HepG2 (cell line): ENCODE measurements around the gene DGCR6L. TPM values are rescaled to one million over a fixed set of nuclear protein-coding genes. Genes with fewer than 3 reads are reported as not detected.

Experiments used
- ATAC-seq: fragments of 200-7000 bp; cut with Tn5 transposase; 3 replicates; pipeline ENCODE4 v1.9.1; 2020; ENCODE audit warnings: mild to moderate bottlenecking, moderate library complexity
- BruUV-seq: library from RNA; stranded (reverse); fragments of 400-500 nt; replicated peaks from 2 replicates; lab custom pipeline; 2021; lab: Mats Ljungman, UMichigan
- CTCF ChIA-PET: fragments of 300-600 bp; formaldehyde crosslinking; extraction: SDS; loops from one replicate; lab custom pipeline; 2021; ENCODE audit warnings: low total read pairs, inconsistent platforms, low intra/inter-chr PET ratio; lab: Yijun Ruan, JAX
- POLR2A ChIA-PET: fragments of 350-600 bp; sonication (Branson Sonifier 250); formaldehyde crosslinking; loops from one replicate; lab custom pipeline; 2020; ENCODE audit warnings: antibody characterized with exemption, inconsistent platforms; lab: Yijun Ruan, JAX
- DNase-seq: peaks from one replicate; pipeline ENCODE4 v3.0.0-alpha.2; 2015; ENCODE audit warnings: low spot score
- FAIRE-seq: peaks from 3 replicates; lab custom pipeline; 2011; peaks lifted over from hg19 to GRCh38; lab: Jason Lieb, UNC
- H2AFZ ChIP-seq: one replicate; pipeline ENCODE4 v1.6.1; 2011; ENCODE audit warnings: low read length, inconsistent platforms
- H3K27ac ChIP-seq: fragments of 300-600 bp; 3 replicates; pipeline ENCODE4 v1.8.0; 2011; ENCODE audit warnings: mixed run types, mild to moderate bottlenecking, mixed read lengths, low read length, inconsistent platforms; ENCODE audit not compliant: insufficient read depth; ENCODE audit errors: extremely low read length
- H3K27me3 ChIP-seq, 2 experiments: fragments of 200-600 bp in 1 of 2; 2 replicates in 1 of 2; 3 replicates in 1 of 2; pipeline versions ENCODE4 v1.6.0 to v1.8.0; 2011; ENCODE audit warnings: low read length in 2 of 2, mild to moderate bottlenecking in 2 of 2, moderate library complexity in 2 of 2, inconsistent platforms in 1 of 2; ENCODE audit not compliant: insufficient read depth in 2 of 2, control insufficient read depth in 1 of 2
- H3K36me3 ChIP-seq, 2 experiments: fragments of 200-600 bp in 1 of 2; replicated peaks in 1 of 2; 2 replicates in 1 of 2; 3 replicates in 1 of 2; pipeline versions ENCODE4 v1.5.1 to v1.8.0; 2011; ENCODE audit warnings: low read length in 2 of 2, inconsistent platforms in 1 of 2; ENCODE audit not compliant: insufficient read depth in 2 of 2, control insufficient read depth in 1 of 2
- H3K4me1 ChIP-seq: 2 replicates; pipeline ENCODE4 v1.5.1; 2012; ENCODE audit warnings: low read length, inconsistent platforms; ENCODE audit not compliant: insufficient read depth
- H3K4me2 ChIP-seq: 2 replicates; pipeline ENCODE4 v1.6.0; 2011; ENCODE audit warnings: low read depth, low read length, inconsistent platforms
- H3K4me3 ChIP-seq, 3 experiments: fragments of 200-600 bp in 1 of 3; sonication (generic), shearing (Covaris generic) in 1 of 3; replicated peaks in 1 of 3; 2 replicates each; pipeline ENCODE4 v1.5.1; 2011 to 2016; ENCODE audit warnings: low read length in 3 of 3, inconsistent platforms in 2 of 3, low read depth in 2 of 3, mild to moderate bottlenecking in 2 of 3, control low read depth in 1 of 3, mixed read lengths in 1 of 3; ENCODE audit not compliant: insufficient read depth in 1 of 3
- H3K79me2 ChIP-seq: one replicate; pipeline ENCODE4 v1.6.1; 2011; ENCODE audit warnings: low read length, inconsistent platforms; ENCODE audit not compliant: insufficient read depth
- H3K9ac ChIP-seq: 2 replicates; pipeline ENCODE4 v1.6.0; 2011; ENCODE audit warnings: mild to moderate bottlenecking, low read depth, low read length, inconsistent platforms; ENCODE audit not compliant: insufficient read depth
- H3K9me3 ChIP-seq: 2 replicates; pipeline ENCODE4 v1.5.1; 2012; ENCODE audit warnings: mild to moderate bottlenecking, low read length
- H4K20me1 ChIP-seq: 2 replicates; pipeline ENCODE4 v1.6.0; 2011; ENCODE audit warnings: inconsistent platforms, mild to moderate bottlenecking, low read length, moderate library complexity; ENCODE audit not compliant: insufficient read depth
- MED8 ChIP-seq: sonication (generic); formaldehyde crosslinking; IDR thresholded peaks from 2 replicates; pipeline ENCODE4 v1.8.1; 2023; ENCODE audit warnings: mild to moderate bottlenecking, missing genetic modification reagents; ENCODE audit not compliant: insufficient replicate concordance
- SNRNP70 ChIP-seq: fragments of 200-400 bp; formaldehyde crosslinking; IDR thresholded peaks from 2 replicates; pipeline ENCODE4 v1.6.1; 2017; ENCODE audit warnings: mild to moderate bottlenecking, low read depth, low read length, moderate library complexity
- TSC22D2 ChIP-seq: sonication (generic); formaldehyde crosslinking; IDR thresholded peaks from 2 replicates; pipeline ENCODE4 v1.5.1; 2020; ENCODE audit warnings: missing genetic modification reagents, mild to moderate bottlenecking, borderline replicate concordance
- ZBTB8A ChIP-seq: sonication (generic); formaldehyde crosslinking; IDR thresholded peaks from 2 replicates; pipeline ENCODE4 v1.4.0; 2020; ENCODE audit warnings: mild to moderate bottlenecking, low read depth, missing genetic modification reagents, borderline replicate concordance
- ZNF101 ChIP-seq: sonication (generic); formaldehyde crosslinking; IDR thresholded peaks from 2 replicates; pipeline ENCODE4 v1.4.0; 2020; ENCODE audit warnings: mild to moderate bottlenecking, low read depth, missing genetic modification reagents, borderline replicate concordance
- ZNF12 ChIP-seq: sonication (generic); formaldehyde crosslinking; IDR thresholded peaks from 2 replicates; pipeline ENCODE4 v1.5.0; 2020; ENCODE audit warnings: missing genetic modification reagents
- ZNF207 ChIP-seq: fragments of 450-650 bp; IDR thresholded peaks from 2 replicates; pipeline ENCODE4 v1.6.1; 2016; ENCODE audit warnings: antibody characterized with exemption, borderline replicate concordance
- ZNF501 ChIP-seq: sonication (generic); formaldehyde crosslinking; IDR thresholded peaks from 2 replicates; pipeline ENCODE4 v1.5.1; 2020; ENCODE audit warnings: mild to moderate bottlenecking, moderate library complexity, missing genetic modification reagents
- ZNF512B ChIP-seq: sonication (generic); formaldehyde crosslinking; IDR thresholded peaks from 2 replicates; pipeline ENCODE4 v1.5.1; 2020; ENCODE audit warnings: missing genetic modification reagents, mild to moderate bottlenecking, borderline replicate concordance
- ZNF619 ChIP-seq: sonication (generic); formaldehyde crosslinking; IDR thresholded peaks from 2 replicates; pipeline ENCODE4 v1.4.0; 2020; ENCODE audit warnings: mild to moderate bottlenecking, missing genetic modification reagents
- ZNF710 ChIP-seq: sonication (generic); formaldehyde crosslinking; IDR thresholded peaks from 2 replicates; pipeline ENCODE4 v1.5.0; 2020; ENCODE audit warnings: mild to moderate bottlenecking, missing genetic modification reagents, borderline replicate concordance
- WGBS: methylation state at CpG from one replicate; pipeline ENCODE4 v1.1.6; 2017; ENCODE audit warnings: low lambda C conversion rate; 5-methylcytosine and 5-hydroxymethylcytosine counted together
- in situ Hi-C: cut with HindIII; loops from 2 replicates; pipeline ENCODE4 v1.10.0; 2017; ENCODE audit warnings: low pct_unique_long_range_greater_than_20kb; ENCODE audit not compliant: extremely low pct_ligation_motif_present
- intact Hi-C: fragments of 100-400 bp; cut with micrococcal nuclease; formaldehyde crosslinking; loops from one replicate; pipeline ENCODE4 v1.10.0; 2022; ENCODE audit not compliant: unreplicated experiment
- polyA plus RNA-seq, 8 experiments: library from polyadenylated mRNA; depleted of rRNA in 3 of 8; stranded (reverse) in 7 of 8; unstranded in 1 of 8; fragments of >200 nt; fragmentation: Illumina TruSeq in 4 of 8; extraction: Trizol in 4 of 8; gene quantifications; 2 replicates each; pipeline versions ENCODE4 v1.2.1 to v1.2.3, GENCODE V29; 2011 to 2016; ENCODE audit warnings: low read depth in 4 of 8, missing spikeins in 1 of 8, mixed read lengths in 1 of 8; ENCODE audit not compliant: insufficient read depth in 1 of 8
- total RNA-seq, 5 experiments: library from RNA; depleted of rRNA; stranded (reverse); fragments of >200 nt; fragmentation: Illumina TruSeq; extraction: Trizol; gene quantifications; 2 replicates each; pipeline ENCODE4 v1.2.3, GENCODE V29; 2016; ENCODE audit warnings: low read depth in 1 of 5

DGCR6L gene
- total and polyA plus RNA-seq, 2 of the 13 experiments (the other 11 are each of a cell fraction or from before 2014, with no cell fraction given): 17.5 to 35.3 TPM

GRCh38 chr22:20282901-20283673 lies 36.8 kb downstream of the DGCR6L start:
- intact Hi-C loops: no loop called here
- Histone ChIP-seq H3K79me2 (no peaks in the 10 kb centered on the region), H3K4me2 (no peak overlapping the region), H2AFZ (no peak overlapping the region), H3K4me3 (no peak overlapping the region), H4K20me1 (no peaks in the 10 kb centered on the region), H3K9me3 (no peaks in the 10 kb centered on the region), H3K36me3 (no peaks in the 10 kb centered on the region), H3K4me1 (no peaks in the 10 kb centered on the region), H3K27ac (no peak overlapping the region), H3K27me3 (peaks cover 8 to 40% of the 10 kb centered on the region in 2 experiments; a peak in 4 of 5 replicates), H3K9ac (no peak overlapping the region)
- BruUV-seq: no TSS peak
- in situ Hi-C loops: loop anchor here (5.0 to 25.0 kb wide), 2 partner anchors 126 to 1321 kb away; no protein-coding TSS in a partner anchor
- TF ChIP-seq ZNF710 (CRISPR knock-in tag): no peak
- POLR2A ChIA-PET: no interaction called here
- 0% methylated on average over 1 of the region's 15 CpGs for WGBS
- no peak for FAIRE-seq
- DNase-seq: no peak
- CTCF ChIA-PET: no interaction called here
- ATAC-seq: no peak

- Histone ChIP-seq H2AFZ (no peak overlapping the region), H3K4me2 (no peak overlapping the region), H3K4me1 (no peaks in the 10 kb centered on the region), H3K36me3 (no peaks in the 10 kb centered on the region), H4K20me1 (no peaks in the 10 kb centered on the region), H3K27me3 (peaks cover 8 to 43% of the 10 kb centered on the region in 2 experiments; a peak in 4 of 5 replicates), H3K9ac (no peak overlapping the region), H3K9me3 (no peaks in the 10 kb centered on the region), H3K4me3 (no peak overlapping the region), H3K27ac (no peak overlapping the region), H3K79me2 (no peaks in the 10 kb centered on the region)
- DNase-seq: no peak
- no peak for FAIRE-seq
- intact Hi-C loops: no loop called here
- in situ Hi-C loops: loop anchor here (5.0 to 25.0 kb wide), 2 partner anchors 125 to 1320 kb away; no protein-coding TSS in a partner anchor
- ATAC-seq: no peak
- ChIA-PET POLR2A (no interaction called here), CTCF (no interaction called here)
- WGBS: 0% methylated on average over 2 of the region's 12 CpGs
- BruUV-seq: no TSS peak
- no peak for TF ChIP-seq TSC22D2 (CRISPR knock-in tag)
- no peak for TF ChIP-seq ZNF101
- no peak for TF ChIP-seq ZNF207
- no peak for TF ChIP-seq ZNF512B (CRISPR knock-in tag)
- no peak for TF ChIP-seq ZBTB8A (CRISPR knock-in tag)
- no peak for TF ChIP-seq SNRNP70
- no peak for TF ChIP-seq MED8
- TF ChIP-seq ZNF501: no peak
- TF ChIP-seq ZNF619 (CRISPR knock-in tag): no peak
- no peak for TF ChIP-seq ZNF12 (CRISPR knock-in tag)
These were observed 38.0 kb downstream of the DGCR6L start for GRCh38 chr22:20281891-20282290.
